ENCODE data around the gene IFNG-AS1.
A peak's percentile ranks its signal among the peaks of the same experiment; 100 is the strongest.

Gene IFNG-AS1

DNA sequence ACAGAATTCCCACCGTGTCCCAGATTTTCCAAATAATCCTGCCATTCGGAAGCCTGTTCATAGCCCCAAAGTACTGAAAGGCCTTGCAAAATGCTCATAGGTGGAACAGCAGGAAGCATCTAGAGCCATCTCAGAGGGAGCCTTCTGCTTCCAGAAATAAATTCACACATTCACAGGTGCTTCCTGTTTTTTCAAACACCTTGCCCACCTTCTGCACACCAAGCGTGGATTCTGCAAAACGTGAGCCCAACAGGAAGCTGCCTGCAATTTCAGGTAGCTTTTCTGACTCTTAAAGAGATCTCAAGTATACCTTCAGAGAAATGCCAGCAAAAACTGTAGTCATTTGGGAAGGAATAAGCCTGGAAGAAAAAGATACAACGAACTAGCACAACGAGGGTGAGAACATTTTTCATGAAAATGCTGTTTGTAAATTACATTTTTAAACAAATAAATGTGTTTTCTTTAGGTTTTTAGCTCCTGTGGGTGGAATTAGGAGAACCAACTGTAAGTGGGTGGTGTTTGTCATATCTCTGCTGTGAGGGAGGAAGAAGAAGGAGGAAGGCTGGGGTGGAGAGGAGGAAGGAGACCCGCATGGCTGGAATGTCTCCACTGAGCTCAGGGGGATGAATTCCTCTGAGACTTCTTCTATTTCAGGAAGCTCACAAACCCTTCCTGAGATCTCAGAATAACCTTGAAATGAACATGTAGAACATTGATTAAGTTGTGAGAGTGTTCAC lies at the start of gene IFNG-AS1:
Gene IFNG-AS1, plus strand, starts transcription at position 264 of the 737 bp plus-strand sequence.
- DNase-seq, result no peak

GRCh38 chr12:67939611-67940010 lies 49.6 kb upstream of the IFNG-AS1 start:
- no peak for DNase-seq

GRCh38 chr12:67940780-67941243 lies 48.4 kb upstream of the IFNG-AS1 start:
- DNase-seq, result no peak

DNA sequence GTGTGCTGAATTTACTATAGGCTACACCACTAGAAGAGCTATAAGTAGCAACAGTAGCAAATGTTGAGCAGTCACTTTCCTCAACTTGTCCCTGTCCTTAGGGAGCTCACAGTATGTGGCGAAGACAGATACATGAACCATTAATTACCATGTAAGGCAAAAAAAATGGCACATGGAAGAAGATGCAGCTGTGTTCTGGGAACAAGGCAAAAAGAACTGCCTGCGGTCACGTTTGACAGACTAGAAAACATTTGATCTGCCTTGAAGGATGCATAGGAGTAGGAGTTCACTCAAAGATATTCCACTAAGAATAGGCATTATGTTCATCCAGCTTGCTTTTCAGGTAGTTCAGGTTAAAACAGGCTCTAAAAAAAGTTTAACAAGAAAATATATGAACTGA lies 46.5 kb upstream of the IFNG-AS1 start:
- no peak for DNase-seq

DNA sequence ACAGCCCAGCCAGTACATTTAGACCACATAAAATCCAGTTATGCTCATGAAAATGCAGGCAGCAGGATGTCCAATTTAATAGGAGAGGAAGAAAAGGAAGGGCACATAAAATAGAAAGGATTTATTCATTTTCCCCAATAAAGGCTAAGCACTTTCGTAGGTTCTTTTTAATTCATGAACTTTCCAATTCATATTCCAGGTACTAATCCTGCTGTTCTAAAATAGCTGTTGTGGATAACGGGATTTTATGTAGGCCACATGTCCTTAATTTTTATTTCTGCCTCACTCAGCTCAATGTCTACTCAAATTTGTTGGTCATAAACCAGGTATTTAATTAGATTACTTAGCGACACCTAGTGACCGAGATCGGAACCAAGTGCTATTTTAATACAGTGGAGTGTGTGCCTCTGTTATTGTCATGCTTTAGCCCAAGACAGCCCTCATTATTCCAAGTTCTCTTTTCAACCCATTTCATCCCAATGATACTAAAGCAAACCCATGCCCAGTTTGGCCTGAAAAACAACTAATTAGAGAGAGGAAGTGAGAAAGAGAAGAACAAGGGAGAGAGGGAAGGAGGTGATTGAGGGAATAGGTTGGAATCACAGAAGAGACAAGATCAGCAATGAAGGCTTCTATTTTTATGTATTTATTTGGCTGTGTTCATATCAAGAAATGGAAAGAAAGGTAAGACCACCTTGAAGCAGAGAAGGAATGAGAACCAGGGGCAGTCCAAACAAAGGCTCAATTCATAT lies 45.9 kb upstream of the IFNG-AS1 start:
- peak in 8 of 14 donors; percentile 1 to 36 (median 14) for DNase-seq

DNA sequence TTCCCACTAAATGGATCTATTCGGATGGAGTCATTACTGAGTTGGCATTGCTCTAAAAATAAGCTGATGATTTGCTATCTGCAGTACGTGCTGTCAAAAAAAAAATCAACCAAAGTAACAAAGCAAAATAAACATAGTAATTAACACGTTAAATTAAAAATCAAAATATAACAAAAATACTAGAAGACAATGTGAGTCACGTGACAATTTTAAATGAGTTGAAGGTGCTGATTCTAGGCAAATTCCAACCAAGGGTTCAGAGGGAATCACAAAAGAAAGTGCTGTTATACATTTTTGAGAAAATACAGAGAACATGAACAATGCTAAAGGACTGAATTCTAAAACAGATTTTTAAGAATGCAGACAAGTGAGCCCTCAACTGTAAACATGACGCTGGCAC lies 45.2 kb upstream of the IFNG-AS1 start:
- no peak for DNase-seq

- no peak for DNase-seq
These were observed 36.5 kb upstream of the IFNG-AS1 start for GRCh38 chr12:67952787-67953186.

DNA sequence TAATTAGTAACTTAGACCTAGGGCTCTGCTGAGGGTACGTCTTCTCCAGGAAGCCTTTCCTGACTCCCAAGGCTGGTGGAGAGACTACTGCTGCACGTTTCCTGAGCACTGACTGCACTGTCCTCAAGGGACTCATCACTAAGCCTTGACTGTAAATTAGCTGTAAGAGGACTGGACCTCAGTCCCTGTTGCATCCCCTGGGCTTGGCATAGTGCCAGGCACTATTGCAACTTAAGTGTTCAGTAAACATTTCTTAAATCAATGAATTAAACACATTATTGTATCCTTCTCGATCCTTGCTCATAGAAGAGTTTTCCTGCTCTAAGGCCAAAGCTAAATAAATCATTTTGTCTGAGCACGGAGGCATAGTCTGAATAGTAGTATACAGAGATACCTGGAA lies 31.9 kb upstream of the IFNG-AS1 start:
- no peak for DNase-seq

- DNase-seq, result no peak
These were observed 31.1 kb upstream of the IFNG-AS1 start for GRCh38 chr12:67958187-67958586.

DNA sequence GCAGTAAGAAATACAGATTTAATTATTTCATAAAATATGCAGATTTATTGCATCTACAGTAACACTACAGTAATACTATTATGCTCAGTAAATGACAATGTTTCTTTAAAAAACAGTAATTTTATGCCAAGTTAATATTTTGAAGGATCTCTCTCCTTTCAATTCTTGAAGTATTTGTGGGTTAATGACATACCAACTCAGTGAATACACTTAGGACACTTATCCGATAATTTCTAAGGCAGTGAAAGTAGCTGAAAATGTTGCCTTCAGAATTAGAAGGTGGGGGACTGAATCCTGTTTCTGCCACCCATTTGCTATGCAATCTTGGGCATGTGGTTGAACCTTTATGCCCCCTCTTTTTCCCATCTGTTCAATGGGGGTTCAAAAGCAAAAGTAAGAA lies 24.8 kb upstream of the IFNG-AS1 start:
- DNase-seq, result no peak

DNA sequence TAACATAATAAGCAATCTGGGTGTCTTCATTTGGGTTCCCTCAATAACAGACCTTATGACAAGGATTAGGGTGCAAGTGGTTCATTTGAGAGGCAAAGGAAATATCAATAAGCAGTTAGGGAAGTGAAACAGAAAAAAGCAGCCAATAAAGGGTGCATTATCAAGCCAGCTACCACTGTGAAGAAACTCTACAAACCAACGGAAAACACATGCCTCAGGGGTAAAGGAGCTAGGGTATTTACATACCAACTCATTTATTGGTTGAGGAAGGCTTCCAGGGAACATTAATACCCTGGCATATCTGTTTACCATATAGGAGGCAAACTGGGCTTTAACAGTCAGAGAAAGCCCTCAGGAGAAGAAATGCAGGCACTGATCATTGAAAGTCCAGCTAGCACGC lies 22.7 kb upstream of the IFNG-AS1 start:
- DNase-seq, result no peak

- no peak for DNase-seq
These were observed 20.9 kb upstream of the IFNG-AS1 start for GRCh38 chr12:67968321-67968720.

DNA sequence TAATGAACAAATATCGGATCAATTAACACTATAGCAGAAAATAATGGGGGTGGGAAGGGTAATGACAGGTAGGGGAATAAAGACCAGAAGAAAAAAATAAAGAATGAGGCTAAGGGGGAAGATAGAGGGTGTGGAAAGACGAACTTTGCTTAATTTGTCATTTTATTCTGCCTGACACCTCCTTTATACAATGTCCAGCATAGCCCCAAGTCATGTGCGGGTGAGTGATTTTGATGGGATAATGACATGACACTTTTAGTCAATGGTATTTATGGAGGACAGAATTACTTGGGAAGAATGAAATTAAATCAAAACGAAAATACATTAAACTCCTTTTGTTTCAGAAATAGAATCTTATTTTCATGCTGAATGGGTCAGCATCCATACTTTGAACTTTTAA lies 20.5 kb upstream of the IFNG-AS1 start:
- DNase-seq, result no peak

GRCh38 chr12:67969134-67969802 lies 20.0 kb upstream of the IFNG-AS1 start:
- no peak for DNase-seq

DNA sequence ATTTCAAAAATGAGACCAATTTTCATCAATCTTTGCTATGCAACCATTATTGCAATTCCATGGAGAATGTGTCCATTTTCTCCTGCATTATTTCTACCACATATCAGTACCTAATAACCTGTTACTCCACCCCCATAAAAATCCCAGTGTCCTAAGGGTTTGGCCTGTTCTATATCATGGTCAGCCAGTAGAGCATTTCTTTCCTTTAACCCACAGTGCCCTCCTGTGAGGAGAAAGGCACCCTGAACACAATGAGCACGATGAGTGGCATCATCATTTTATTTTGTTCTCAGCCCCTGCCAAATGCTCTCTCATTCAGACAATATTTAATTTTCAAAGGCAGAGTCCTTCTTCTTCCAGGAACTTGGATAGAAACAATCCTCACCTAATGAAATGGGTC lies 11.6 kb upstream of the IFNG-AS1 start:
- no peak for DNase-seq

DNA sequence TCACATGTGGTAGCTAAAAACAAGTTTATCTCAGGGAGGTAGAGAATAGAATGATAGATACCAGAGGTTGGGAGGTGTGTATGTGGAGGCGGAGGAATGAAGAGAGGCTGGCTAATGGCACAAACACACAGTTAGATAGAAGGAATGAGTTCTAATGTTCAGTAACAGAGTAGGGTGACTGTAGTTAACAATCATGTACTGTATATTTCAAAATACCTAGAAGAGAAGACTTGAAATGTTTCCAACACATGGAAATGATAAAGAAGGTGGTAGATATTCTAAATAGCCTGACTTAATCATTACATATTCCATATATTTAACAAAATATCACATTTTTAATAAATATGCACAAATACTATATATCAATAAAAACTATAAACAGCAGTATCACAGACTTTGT lies 8.9 kb upstream of the IFNG-AS1 start:
- DNase-seq, result no peak

DNA sequence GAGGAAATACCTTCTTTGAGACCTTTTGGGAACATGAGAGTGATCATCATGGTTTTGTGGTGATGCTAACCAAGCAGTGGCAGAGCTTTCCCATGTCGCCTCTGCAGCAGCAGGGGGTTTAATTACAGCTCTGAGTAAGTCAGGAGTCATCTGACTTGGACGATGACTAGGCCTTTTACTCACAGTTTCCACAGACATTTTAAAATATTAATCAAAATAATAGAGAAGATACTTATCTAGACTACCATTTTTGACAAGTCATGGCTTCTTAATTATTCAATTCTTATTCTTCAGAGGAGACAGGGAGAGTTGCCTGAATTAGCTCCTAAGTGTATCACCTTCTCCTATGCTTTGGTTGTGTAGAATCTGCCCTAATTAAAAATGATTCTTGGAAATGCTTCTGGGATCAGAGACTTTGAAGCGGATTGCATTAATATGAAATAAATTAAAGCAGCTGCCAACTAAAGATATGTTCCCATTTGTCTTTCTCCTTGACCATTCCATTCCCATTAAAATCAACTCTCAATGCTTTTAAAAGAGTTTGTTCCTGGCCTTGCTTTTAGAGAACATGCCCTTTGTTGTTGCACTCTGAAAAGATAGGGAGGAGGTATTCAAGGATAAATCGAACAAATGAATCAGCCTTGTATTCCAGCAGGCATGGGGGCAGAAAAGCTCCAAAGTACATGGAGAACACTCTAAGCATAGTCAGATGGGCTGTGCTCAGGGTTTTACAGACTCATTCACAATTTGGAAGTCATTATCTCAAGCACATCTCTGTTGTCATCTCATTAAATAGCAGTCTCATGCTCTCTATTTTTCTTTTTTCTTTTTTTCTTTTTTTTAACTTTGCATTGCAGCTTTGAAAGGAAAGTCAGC lies 7.7 kb upstream of the IFNG-AS1 start:
- no peak for DNase-seq

- no peak for DNase-seq
These were observed 7.1 kb upstream of the IFNG-AS1 start for GRCh38 chr12:67982164-67982563.

- DNase-seq, result no peak
These were observed 2.6 kb upstream of the IFNG-AS1 start for GRCh38 chr12:67986632-67987031.

DNA sequence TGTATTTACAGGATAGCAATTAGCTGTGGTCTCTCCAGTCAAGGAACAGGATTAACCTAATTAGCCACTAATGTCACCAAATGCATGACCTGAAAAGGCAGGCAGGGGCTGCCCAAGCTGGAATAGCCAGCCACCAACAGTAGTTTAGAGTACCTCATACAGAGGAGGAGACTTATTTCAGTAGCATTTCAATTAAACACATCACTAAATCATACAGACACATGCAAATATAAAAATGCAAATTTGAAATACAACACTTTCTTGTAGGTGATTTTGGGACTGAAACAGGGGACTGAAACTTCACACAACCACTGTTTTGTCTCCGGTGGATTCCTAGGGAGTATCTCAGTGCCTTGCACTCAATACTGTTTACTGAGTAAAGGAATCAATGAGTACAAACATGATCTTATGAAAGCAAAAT lies 636 bp upstream of the IFNG-AS1 start:
- DNase-seq, result no peak

GRCh38 chr12:67991158-67991557 lies 1.9 kb downstream of the IFNG-AS1 start:
- DNase-seq, result no peak

DNA sequence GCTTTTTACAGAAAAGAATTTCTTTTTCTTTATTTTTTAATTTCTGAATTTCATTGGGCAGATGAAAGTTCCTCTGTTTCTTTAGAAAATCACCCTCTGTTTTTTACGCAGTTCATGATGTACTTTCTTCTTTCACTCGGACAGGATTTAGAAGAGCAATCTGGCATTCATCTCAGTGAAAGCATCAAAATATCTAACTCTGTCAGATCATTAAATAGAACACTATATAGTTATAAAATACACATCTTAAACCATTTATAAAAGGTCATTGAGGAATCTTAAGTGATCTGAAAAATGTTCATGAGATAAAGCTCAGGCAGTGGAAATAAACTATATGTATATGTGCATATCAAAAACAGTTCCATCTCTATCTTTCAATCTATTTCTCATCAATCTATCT lies 3.9 kb downstream of the IFNG-AS1 start:
- DNase-seq, result no peak

All from C1 segment of cervical spinal cord (tissue), 14 donors.